HepG2 (cell line): ENCODE data around the gene PGS1. TPM values are rescaled to one million over a fixed set of nuclear protein-coding genes. Genes with fewer than 3 reads are reported as not detected.

ENCODE experiments used
- ADNP ChIP-seq: sonication (generic); formaldehyde crosslinking; IDR thresholded peaks from 2 replicates; pipeline ENCODE4 v1.4.0; 2020; ENCODE audit warnings: missing genetic modification reagents
- AFF4 ChIP-seq: sonication (generic); formaldehyde crosslinking; IDR thresholded peaks from 2 replicates; pipeline ENCODE4 v1.4.0; 2020; ENCODE audit warnings: missing genetic modification reagents
- ASH2L ChIP-seq: fragments of 300-600, 200-600 bp; sonication (generic); IDR thresholded peaks from 2 replicates; pipeline ENCODE4 v1.7.0; 2017; ENCODE audit warnings: low read depth, mild to moderate bottlenecking, moderate library complexity, mixed read lengths, low read length; ENCODE audit not compliant: insufficient read length
- GMEB1 ChIP-seq: sonication (generic); formaldehyde crosslinking; IDR thresholded peaks from 2 replicates; pipeline ENCODE4 v1.5.1; 2020; ENCODE audit warnings: missing genetic modification reagents, mild to moderate bottlenecking, borderline replicate concordance
- NPAS2 ChIP-seq: sonication (generic); formaldehyde crosslinking; IDR thresholded peaks from 2 replicates; pipeline ENCODE4 v1.8.0; 2022; ENCODE audit warnings: mild to moderate bottlenecking, missing genetic modification reagents, borderline replicate concordance
- PHF5A ChIP-seq: IDR thresholded peaks from one replicate; pipeline ENCODE4 v1.6.1; 2018; ENCODE audit warnings: low read depth, missing genetic modification reagents; ENCODE audit not compliant: unreplicated experiment
- THRA ChIP-seq: sonication (generic); formaldehyde crosslinking; IDR thresholded peaks from 2 replicates; pipeline ENCODE4 v1.4.0; 2020; ENCODE audit warnings: missing genetic modification reagents, borderline replicate concordance
- ZBTB38 ChIP-seq: sonication (generic); formaldehyde crosslinking; IDR thresholded peaks from 2 replicates; pipeline ENCODE4 v1.5.1; 2020; ENCODE audit warnings: mild to moderate bottlenecking, missing genetic modification reagents
- ZNF646 ChIP-seq: sonication (generic); formaldehyde crosslinking; IDR thresholded peaks from 2 replicates; pipeline ENCODE4 v1.9.0; 2021; ENCODE audit warnings: mild to moderate bottlenecking, missing genetic modification reagents
- ZXDC ChIP-seq: sonication (generic); formaldehyde crosslinking; IDR thresholded peaks from 2 replicates; pipeline ENCODE4 v1.5.0; 2020; ENCODE audit warnings: mild to moderate bottlenecking, missing genetic modification reagents
- polyA plus RNA-seq, 8 experiments: library from polyadenylated mRNA; depleted of rRNA in 3 of 8; stranded (reverse) in 7 of 8; unstranded in 1 of 8; fragments of >200 nt; fragmentation: Illumina TruSeq in 4 of 8; extraction: Trizol in 4 of 8; gene quantifications; 2 replicates each; pipeline versions ENCODE4 v1.2.1 to v1.2.3, GENCODE V29; 2011 to 2016; ENCODE audit warnings: low read depth in 4 of 8, missing spikeins in 1 of 8, mixed read lengths in 1 of 8; ENCODE audit not compliant: insufficient read depth in 1 of 8
- total RNA-seq, 5 experiments: library from RNA; depleted of rRNA; stranded (reverse); fragments of >200 nt; fragmentation: Illumina TruSeq; extraction: Trizol; gene quantifications; 2 replicates each; pipeline ENCODE4 v1.2.3, GENCODE V29; 2016; ENCODE audit warnings: low read depth in 1 of 5

Gene PGS1
- total and polyA plus RNA-seq, 2 of the 13 experiments (the other 11 are each of a cell fraction or from before 2014, with no cell fraction given): 25.9 to 31.5 TPM

GRCh38 chr17:78432226-78433012 lies 54.0 kb downstream of the PGS1 start (continued):
- TF ChIP-seq THRA (peak; percentile 49; the same call in 1 of the 2 replicates), ADNP (no peak), GMEB1 (CRISPR knock-in tag) (peak; percentile 17; the same call in 1 of the 2 replicates), ZBTB38 (CRISPR knock-in tag) (no peak), ZXDC (no peak), ZNF646 (CRISPR knock-in tag) (no peak), PHF5A (CRISPR knock-in tag) (peak; percentile 30), ASH2L (no peak), AFF4 (no peak), NPAS2 (CRISPR knock-in tag) (no peak)
